Ovary (tissue), 9 donors: ENCODE data around the gene IL18R1. TPM values are rescaled to one million over a fixed set of nuclear protein-coding genes. Genes with fewer than 3 reads are reported as not detected.

Source experiments
- DNase-seq, 5 donors: peaks; one replicate each; pipeline ENCODE4 v3.0.0-alpha.2; 2019 to 2020
- H3K27ac ChIP-seq, 2 donors: fragments of 200-600 bp; one replicate each; pipeline versions ENCODE4 v1.5.1 to v1.8.0; 2019 to 2022
- H3K27me3 ChIP-seq: fragments of 200-600 bp; one replicate; pipeline ENCODE4 v1.8.0; 2022
- H3K36me3 ChIP-seq: fragments of 200-600 bp; sonication (generic); one replicate; pipeline ENCODE4 v1.5.1; 2019
- H3K4me1 ChIP-seq: one replicate; pipeline ENCODE4 v1.8.1; 2013; ENCODE audit warnings: mild to moderate bottlenecking, moderate library complexity; ENCODE audit not compliant: insufficient read depth
- H3K4me3 ChIP-seq: fragments of 200-600 bp; sonication (generic); one replicate; pipeline ENCODE4 v1.5.1; 2017
- H3K9me3 ChIP-seq, 2 donors: fragments of 200-600 bp in 1 of 2; sonication (generic) in 1 of 2; one replicate each; pipeline versions ENCODE4 v1.5.1 to v1.8.1; 2013 to 2019; ENCODE audit warnings: mild to moderate bottlenecking in 1 of 2, moderate library complexity in 1 of 2
- EP300 ChIP-seq: sonication (generic); formaldehyde crosslinking; IDR thresholded peaks from one replicate; pipeline ENCODE4 v1.6.1; 2017; ENCODE audit warnings: antibody characterized with exemption
- POLR2A ChIP-seq: fragments of 450-650 bp; IDR thresholded peaks from one replicate; pipeline ENCODE4 v1.6.1; 2017; ENCODE audit warnings: antibody characterized with exemption, mild to moderate bottlenecking, moderate library complexity
- WGBS, 3 donors: extraction: QIAGEN DNeasy Blood & Tissue Kit in 1 of 3; methylation state at CpG; one replicate each; pipeline versions ENCODE4 v1.1.5 to v1.1.7; 2013 to 2017; 5-methylcytosine and 5-hydroxymethylcytosine counted together
- intact Hi-C, 4 donors: fragments of 100-400 bp; cut with DNase I; formaldehyde crosslinking; loops; one replicate each; pipeline versions ENCODE4 v1.11.0 to v1.15.1; 2022 to 2023
- polyA plus RNA-seq, 2 donors: library from polyadenylated mRNA; stranded (reverse); fragments of 200-250 nt in 1 of 2; fragments of 350-450 nt in 1 of 2; fragmentation: Illumina TruSeq in 1 of 2; extraction: RNeasy Lipid Tissue Mini Kit (QIAGEN cat#74804) in 1 of 2; gene quantifications; one replicate each; pipeline ENCODE4 v1.2.3, GENCODE V29; 2013 to 2014
- total RNA-seq, 7 donors: library from RNA; depleted of rRNA in 2 of 7; stranded (reverse); fragments of >200 nt in 2 of 7; fragmentation: NEBNext Ultra II Directional in 3 of 7; extraction: Animal tissue kit (Norgen Biotek cat#: 25700) in 3 of 7; gene quantifications; one replicate each; pipeline versions ENCODE4 v1.1.0 to v1.2.4, GENCODE V29; 2016 to 2023
- TF ChIP-seq, protein P1 (sequence below), 3 donors: fragments of 450-650 bp in 2 of 3; fragments of 200-600 bp in 1 of 3; IDR thresholded peaks; one replicate each; pipeline versions ENCODE4 v1.5.1 to v1.8.0; 2016 to 2022; ENCODE audit warnings: antibody characterized with exemption in 3 of 3, mild to moderate bottlenecking in 1 of 3
- donor health status: DM: no; HTN: no; CAD: no; lungs with moderate emphysema.
- donor health status: DM: no; HTN: no; CAD: no.
- donor health status: Bipolar disorder and iron deficiency.
- donor health status: DM: yes; HTN: yes; CAD: no.
- donor health status: DM: no; HTN: no; CAD: no.
- donor health status: DM: yes; HTN: yes; CAD: no.

Gene IL18R1
- total and polyA plus RNA-seq, 9 donors: 0.83 to 3.1 (median 1.7) TPM

DNA sequence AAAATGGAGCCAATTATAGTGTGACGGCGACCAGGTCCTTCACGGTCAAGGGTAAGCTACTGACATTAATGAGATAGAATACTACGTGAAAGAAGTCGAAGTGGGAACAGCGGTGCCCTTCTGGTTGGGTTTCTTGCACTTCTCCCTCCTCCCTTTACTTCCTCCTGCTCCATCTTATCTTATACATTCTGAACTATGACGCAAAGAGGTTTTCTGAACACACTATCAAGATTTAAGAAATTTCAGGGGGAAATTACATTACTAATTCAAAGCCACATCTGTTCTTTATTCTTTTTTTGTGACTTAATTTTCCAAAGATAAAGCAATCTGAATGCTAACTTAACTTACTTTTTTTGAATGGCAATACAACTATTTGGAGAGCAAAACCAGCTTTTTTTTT is 14.8 kb upstream of the IL18R1 start:
- 90 to 91% (median 90%) methylated on average over 7 of the region's 7 CpGs for WGBS, 3 donors
- Histone ChIP-seq H3K4me3 (no peak overlapping the region), H3K27me3 (no peaks in the 10 kb centered on the region), H3K36me3 (no peaks in the 10 kb centered on the region), H3K9me3 (no peaks in the 10 kb centered on the region), H3K27ac (no peak overlapping the region), H3K4me1 (no peaks in the 10 kb centered on the region)
- intact Hi-C loops: no loop called here
- TF ChIP-seq EP300 (no peak), POLR2A (no peak)
- TF ChIP-seq, protein P1, sequence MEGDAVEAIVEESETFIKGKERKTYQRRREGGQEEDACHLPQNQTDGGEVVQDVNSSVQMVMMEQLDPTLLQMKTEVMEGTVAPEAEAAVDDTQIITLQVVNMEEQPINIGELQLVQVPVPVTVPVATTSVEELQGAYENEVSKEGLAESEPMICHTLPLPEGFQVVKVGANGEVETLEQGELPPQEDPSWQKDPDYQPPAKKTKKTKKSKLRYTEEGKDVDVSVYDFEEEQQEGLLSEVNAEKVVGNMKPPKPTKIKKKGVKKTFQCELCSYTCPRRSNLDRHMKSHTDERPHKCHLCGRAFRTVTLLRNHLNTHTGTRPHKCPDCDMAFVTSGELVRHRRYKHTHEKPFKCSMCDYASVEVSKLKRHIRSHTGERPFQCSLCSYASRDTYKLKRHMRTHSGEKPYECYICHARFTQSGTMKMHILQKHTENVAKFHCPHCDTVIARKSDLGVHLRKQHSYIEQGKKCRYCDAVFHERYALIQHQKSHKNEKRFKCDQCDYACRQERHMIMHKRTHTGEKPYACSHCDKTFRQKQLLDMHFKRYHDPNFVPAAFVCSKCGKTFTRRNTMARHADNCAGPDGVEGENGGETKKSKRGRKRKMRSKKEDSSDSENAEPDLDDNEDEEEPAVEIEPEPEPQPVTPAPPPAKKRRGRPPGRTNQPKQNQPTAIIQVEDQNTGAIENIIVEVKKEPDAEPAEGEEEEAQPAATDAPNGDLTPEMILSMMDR (IDR thresholded peaks at IDR 0.05): no peak
- DNase-seq: no peak

DNA sequence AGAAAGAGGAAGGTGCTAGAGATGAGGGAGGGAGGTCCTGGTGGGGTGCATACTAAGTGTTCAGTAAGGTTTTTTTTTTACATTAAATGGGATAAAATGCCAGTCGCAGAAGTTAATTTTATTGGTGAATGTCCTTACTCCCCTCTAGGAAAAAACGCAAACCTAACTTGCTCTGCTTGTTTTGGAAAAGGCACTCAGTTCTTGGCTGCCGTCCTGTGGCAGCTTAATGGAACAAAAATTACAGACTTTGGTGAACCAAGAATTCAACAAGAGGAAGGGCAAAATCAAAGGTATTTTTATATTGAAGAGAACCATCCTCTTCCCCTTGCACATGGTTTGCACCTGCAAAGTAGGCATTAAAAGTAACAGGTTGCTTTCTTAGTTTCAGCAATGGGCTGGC is 12.7 kb upstream of the IL18R1 start:
- TF ChIP-seq POLR2A: no peak
- TF ChIP-seq EP300: no peak
- TF ChIP-seq, protein P1 (IDR thresholded peaks at IDR 0.05): no peak
- H3K4me3 ChIP-seq: no peak overlapping the region
- no peak overlapping the region for H3K27ac ChIP-seq
- 2 to 6% (median 5%) methylated on average over 3 of the region's 3 CpGs for WGBS, 3 donors
- H3K4me1 ChIP-seq: no peaks in the 10 kb centered on the region
- intact Hi-C loops: no loop called here
- H3K27me3 ChIP-seq: no peaks in the 10 kb centered on the region
- no peaks in the 10 kb centered on the region for H3K36me3 ChIP-seq
- no peak for DNase-seq
- H3K9me3 ChIP-seq: no peaks in the 10 kb centered on the region

GRCh38 chr2:102344397-102344796 is 11.2 kb upstream of the IL18R1 start:
- H3K4me1 ChIP-seq: no peaks in the 10 kb centered on the region
- H3K27ac ChIP-seq: no peak overlapping the region
- H3K9me3 ChIP-seq: no peaks in the 10 kb centered on the region
- H3K4me3 ChIP-seq: no peak overlapping the region
- no peaks in the 10 kb centered on the region for H3K27me3 ChIP-seq
- intact Hi-C loops: no loop called here
- DNase-seq: no peak
- WGBS, 3 donors: 89 to 96% (median 90%) methylated on average over 3 of the region's 3 CpGs
- TF ChIP-seq, protein P1 (IDR thresholded peaks at IDR 0.05): no peak
- TF ChIP-seq POLR2A (no peak), EP300 (no peak)
- H3K36me3 ChIP-seq: no peaks in the 10 kb centered on the region

GRCh38 chr2:102345329-102345920 is 10.2 kb upstream of the IL18R1 start:
- DNase-seq: no peak
- intact Hi-C loops: no loop called here
- Histone ChIP-seq H3K27me3 (no peaks in the 10 kb centered on the region), H3K4me3 (no peak overlapping the region), H3K9me3 (no peaks in the 10 kb centered on the region), H3K27ac (no peak overlapping the region), H3K4me1 (no peaks in the 10 kb centered on the region), H3K36me3 (no peaks in the 10 kb centered on the region)
- WGBS, 3 donors: 81 to 89% (median 85%) methylated on average over 4 of the region's 4 CpGs
- TF ChIP-seq POLR2A: no peak
- TF ChIP-seq, protein P1 (IDR thresholded peaks at IDR 0.05): no peak
- TF ChIP-seq EP300: no peak
